Germinal center (tissue), 1 donor: Measurements from ENCODE around the gene AKT1S1.

Experiments used
- DNase-seq: peaks from one replicate; pipeline ENCODE4 v3.0.0; 2012; ENCODE audit warnings: mixed read lengths, low spot score

AKT1S1 gene

DNA sequence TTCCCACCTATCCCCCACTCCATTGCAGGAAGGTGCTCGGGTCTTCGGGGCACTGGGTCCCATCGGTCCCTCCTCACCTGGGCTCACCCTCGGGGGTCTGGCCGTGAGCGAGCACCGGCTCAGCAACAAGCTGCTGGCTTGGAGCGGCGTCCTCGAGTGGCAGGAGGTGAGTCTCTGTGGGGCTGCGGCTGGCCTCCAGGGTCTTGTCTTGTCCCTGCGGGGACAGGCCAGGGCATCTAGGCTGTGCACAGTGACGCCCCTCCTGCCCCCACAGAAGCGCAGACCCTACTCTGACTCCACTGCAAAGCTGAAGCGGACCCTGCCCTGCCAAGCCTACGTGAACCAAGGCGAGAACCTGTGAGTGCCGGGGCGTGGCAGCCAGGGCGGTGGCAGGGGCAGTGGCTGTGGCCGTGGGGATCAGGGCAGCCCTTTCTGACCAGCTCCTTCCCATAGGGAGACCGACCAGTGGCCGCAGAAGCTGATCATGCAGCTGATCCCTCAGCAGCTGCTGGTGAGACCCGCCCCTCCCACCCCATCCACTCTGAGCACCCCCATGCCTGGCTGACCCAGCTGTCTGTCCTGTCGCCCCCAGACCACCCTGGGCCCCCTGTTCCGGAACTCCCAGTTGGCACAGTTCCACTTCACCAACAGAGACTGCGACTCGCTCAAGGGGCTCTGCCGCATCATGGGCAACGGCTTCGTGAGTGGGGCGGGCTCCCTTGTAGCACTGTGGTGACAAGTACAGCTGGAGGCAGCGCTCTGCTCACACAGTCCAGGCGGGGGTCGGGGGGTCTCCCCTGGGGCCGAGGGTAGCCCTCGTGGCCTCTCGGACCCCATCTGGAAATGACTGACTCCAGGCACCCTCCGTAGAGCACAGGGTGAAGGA, 22.5 kb downstream of the AKT1S1 start:
- no peak for DNase-seq

DNA sequence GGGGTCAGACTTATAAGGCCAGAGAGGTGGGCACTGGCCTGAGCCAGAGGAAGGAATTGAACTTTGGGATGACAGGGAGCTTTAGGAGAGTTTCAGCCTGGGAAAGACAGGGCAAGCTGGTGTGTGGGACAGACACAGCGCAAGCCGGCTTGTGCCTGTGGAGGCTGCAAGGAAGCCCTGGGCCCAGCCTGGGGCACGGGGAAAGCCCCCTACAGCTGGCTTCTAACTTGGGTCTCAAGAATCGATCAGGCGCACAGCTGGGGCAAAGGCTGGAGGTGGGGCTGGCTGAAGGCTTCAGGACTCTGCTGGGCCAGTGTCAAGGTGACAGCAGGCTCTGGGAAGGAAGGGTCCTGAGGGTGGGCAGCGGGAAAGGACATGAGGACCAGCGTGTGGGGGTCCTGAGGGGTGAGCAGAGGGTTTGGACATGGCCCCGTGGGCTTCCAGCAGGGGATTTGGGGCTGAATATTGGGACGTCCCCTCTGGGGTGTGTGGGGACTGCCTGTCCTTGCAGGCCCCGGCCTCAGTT, 23.2 kb downstream of the AKT1S1 start:
- DNase-seq = no peak

DNA sequence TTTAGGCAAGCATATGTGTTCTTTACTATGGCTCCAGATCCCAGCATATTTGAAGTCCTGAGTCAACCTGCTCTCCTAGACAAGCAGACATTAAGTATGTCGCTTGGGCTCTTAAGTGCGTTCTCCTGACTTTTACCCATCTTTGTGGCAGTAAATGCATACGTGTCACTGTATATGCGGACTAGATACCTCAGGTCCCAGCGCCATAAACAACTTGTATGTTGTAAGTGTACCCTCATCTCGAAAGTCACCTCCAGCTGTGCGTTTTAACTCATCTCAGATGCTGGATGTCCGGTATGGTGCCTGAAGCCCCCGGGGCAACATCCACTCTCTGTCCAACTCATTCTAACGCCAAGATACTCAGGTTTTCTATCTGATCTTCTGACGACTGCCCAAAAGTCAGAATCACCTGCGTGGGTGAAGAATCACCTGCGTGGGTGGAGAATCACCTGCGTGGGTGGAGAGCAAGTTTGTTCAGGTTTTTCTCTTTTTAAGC, 24.5 kb downstream of the AKT1S1 start:
- no peak for DNase-seq

DNA sequence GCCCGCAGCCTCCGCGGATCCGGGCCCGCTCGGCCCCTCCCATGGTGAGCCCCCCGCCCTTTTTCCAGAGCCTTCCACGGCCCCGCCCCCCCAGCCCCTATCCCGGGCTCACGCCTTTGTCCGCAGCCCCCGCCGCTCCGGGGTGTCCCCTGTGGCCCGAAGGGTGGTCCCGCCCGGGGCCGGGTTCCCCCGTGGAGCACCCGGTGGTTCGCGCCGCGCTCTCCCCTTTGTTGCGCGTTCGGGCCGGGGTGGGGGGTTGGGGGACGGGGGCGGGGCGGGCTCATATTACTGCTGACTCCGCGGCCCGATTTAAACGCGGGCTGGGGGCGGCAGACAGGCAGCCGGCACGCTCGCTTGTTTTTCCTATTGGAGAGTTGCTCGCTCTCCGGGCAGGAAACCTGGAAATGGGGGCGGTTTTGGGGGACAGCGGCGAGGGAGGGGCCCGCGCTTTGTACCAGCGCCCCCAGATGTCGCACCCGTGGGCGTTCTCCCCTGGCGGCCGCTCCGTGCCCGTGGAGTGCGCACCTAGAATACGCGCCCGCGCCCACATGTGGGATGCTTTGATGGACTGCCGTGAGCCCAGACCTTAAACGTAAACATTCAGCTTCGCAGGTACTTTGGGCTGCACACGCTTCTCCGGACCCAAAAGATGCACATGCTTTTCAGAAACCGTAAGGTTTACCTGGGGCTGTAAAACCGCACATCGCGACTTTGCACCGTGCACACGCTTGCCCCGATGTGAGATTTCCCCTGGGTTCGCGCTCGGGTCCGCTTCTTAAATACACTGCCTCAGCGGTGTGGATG, 25.5 kb downstream of the AKT1S1 start:
- peak; percentile 59 for DNase-seq

DNA sequence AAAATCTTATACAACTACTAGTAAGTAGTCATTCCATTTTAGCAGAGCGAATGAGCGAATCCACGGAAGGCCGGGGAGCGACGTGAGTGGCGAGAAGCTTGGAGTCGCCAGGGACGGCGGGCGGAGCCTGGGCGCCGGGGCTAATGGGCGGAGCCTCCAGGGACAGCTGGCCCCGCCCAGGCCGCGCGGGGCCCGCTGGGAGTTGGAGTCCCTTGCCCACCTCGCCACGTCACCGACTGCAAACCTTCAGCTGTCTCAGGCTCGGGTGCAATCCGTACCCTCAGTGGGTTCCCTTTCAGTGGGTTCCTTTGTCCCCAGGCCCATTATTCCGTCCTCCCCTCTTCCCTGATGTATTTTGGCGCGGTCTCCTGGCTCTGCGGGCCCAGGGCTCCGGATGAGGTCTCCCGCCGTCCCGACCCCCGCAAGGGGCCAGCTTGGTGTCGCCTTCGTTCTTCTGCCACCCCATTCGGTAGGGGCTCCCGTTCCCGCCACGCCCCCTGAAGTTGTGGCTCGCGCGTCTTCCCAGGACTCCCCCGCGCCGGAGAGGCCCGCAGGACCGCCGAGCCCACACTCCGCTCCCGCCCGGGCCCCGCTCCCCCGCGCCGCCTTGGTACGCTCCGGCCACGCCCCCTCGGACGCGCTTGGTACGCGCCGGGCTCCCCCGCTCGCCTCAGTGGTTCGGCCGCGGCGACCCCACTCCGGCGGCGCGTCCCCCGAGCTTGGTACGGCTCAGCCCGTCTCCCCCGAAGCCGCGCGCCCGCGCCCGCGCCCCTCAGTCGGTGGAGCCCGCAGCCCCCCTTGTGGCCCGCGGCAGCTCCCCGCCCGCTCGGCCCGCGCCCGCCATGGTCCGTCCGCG, 26.4 kb downstream of the AKT1S1 start, which contains the start of gene PTOV1:
Gene PTOV1, plus strand, starts transcription at position 673 of the 856 bp plus-strand sequence.
- DNase-seq = peak; percentile 97

GRCh38 chr19:49850221-49850486, 27.0 kb downstream of the AKT1S1 start:
- DNase-seq = no peak

DNA sequence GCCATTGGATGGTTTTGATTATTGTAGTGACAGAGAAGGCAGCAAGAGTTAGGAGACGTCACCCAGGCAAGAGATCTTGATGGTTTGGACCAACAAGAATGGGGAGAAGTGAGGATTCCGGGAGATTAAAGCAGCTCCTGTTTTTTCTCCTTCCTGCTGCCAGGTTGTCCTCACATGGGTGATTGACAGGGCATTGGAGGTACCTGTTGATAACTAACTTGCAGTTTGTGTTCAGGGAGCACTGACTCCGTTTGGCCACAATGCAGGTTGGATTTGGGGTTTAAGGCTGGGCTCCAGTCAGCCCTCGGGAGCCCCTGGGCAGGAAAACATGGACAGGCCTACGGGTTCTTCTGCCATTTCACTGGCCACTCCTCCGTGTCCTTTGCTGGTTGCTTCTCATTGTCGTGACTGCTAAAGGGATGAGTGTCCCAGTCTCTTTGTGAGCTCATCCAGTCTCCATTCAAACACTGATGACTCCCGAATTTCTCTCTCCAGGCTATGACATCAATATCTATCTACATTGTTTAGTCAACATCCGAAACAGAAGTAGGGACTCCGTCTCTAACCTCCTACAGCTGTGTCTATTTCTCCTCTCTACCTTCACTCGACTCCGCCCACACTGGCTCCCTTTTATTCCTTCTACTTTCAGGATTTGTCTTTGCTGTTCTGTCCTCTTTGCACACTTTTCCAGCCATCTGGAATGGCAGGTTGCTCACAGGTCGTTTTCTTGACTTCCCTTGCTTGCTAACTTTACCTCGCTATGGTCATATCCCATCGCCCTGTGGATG, 27.5 kb downstream of the AKT1S1 start:
- DNase-seq = no peak

- no peak for DNase-seq
These were observed 28.2 kb downstream of the AKT1S1 start for GRCh38 chr19:49848938-49849337.

DNA sequence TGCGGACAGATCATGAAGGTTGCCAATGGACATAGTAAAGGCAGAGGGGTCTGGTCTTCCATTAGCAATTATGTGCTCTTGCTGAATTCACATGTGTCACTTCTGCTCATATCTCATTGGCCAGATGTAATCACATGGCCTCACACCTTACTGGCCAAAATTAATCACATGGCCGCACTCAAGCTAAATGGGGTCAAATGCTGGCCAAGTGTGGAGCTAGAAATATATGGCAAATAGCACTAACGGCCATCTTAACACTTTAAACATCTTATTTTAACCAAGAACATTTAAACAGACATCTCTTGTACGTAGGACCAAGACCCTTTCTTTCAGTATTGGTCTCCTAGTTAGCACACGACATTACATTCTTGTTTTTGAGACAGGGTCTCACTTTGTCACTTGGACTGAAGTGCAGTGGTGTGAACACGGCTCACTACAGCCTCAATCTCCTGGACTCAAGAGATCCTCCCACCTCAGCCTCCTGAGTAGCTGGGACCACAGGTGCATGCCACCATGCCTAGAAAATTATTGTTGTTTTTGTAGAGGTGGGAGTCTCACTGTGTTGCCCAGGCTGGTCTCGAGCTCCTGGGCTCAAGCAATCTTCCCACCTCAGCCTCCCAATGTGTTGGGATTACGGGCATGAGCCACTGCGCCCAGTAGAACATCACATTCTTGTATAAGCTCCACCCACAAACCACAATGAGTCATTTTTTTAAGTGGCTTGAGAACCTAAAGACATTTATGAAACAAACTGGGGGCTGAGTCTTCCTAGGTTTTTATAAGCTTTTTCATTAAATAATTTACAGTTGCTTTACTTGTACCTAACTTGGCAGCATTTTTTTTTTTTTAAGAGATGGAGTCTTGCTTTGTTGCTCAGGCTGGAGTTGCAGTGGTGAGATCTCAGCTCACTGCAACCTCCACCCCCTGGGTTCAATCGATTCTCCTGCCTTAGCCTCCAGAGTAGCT, 29.1 kb downstream of the AKT1S1 start:
- DNase-seq = no peak

- no peak for DNase-seq
These were observed 30.7 kb downstream of the AKT1S1 start for GRCh38 chr19:49846408-49846807.

- DNase-seq = no peak
These were observed 31.7 kb downstream of the AKT1S1 start for GRCh38 chr19:49845414-49845813.

DNA sequence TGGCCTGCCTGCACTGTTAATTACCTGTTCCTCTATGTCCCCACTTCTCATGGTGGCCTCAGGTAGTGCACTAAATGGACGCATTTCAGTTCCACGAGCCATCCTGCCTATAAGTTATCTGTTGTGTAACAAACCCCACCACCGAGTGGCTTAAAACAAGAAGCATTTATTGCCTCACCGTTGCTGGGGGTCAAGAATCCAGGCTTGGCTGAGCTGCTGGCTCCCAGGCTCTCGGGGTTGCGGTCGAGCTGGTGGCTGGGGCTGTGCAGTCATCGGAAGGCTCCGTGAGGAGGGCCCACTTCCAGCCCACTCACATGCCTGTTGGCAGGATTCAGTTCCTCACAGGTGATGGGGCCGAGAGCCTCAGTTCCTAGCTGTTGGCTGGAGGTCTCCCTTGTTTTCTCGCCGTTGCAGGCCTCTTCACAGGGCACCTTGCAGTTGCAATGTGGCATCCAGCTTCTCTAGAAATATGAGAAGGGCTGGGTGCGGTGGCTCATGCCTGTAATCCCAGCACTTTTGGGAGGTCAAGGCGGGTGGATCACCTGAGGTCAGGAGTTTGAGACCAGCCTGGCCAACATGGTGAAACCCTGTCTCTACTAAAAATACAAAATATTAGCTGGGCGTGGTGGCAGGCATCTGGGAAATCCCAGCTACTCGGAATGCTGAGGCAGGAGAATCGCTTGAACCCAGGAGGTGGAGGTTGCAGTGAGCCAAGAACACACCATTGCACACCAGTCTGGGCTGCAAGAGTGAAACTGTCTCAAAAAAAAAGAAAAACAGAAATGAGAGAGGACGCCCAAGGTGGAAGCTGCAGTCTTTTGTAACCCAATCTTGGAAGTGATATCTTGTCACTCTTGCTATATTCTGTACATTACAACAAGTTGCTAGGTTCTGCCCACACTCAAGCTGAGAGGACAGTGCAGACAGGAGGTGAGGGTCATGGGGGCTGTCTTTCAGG, 32.7 kb downstream of the AKT1S1 start:
- DNase-seq = no peak

- peak; percentile 89 for DNase-seq
These were observed 33.9 kb downstream of the AKT1S1 start for GRCh38 chr19:49843265-49843664.

GRCh38 chr19:49840736-49841249, 36.4 kb downstream of the AKT1S1 start:
- DNase-seq = no peak

- DNase-seq = no peak
These were observed 36.8 kb downstream of the AKT1S1 start for GRCh38 chr19:49840321-49840720.

DNA sequence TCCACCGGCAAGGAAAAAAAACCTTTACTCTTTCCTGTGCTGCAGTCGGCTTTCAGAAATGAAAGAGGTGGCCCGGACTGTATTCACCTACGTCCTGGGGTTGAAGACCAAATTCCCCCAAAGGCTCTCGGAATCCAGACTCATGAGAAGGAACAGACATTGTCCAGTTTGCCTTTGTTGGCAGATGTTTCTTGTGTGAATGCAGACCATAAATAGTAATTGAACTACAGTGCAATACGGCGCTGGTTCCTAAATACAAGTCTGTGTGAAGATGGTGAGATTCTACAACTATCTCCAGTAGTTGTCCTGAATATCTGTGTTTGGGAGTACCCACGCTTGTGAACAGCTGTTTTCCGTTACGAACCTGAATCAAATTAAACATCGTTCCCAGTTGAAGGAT, 37.4 kb downstream of the AKT1S1 start:
- DNase-seq = no peak

DNA sequence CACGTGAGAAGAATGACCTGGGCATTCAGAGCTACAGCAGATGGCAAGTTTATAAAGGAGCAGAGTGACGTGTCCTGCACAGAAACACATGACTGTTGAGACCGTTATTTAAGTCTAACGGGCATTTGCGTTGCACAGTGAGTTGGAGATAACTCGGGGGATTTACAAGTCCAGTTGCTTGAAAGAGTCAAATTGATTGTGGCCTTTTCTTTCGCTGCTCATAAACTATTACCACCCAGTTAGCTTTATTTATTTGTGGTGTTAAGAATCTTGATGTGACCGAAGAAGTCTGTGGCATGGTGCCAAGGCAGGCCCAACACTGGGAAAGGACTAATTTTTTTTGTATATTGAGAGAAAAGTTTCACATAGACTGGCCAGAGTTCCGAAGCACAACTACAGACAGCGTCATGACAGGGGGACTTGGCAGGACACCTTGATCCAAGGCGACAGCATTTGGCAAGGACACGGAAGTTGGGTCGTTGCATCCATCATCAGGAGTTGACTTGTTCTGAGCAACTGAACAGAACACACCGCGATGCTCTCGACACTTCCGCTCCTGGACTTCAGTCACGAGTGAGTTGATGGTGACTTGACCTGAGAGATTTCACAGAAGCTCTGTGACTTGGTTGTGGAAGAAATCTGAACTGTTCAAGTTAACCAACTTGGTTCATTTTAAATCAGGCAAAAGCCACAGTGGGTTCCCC, 38.1 kb downstream of the AKT1S1 start:
- no peak for DNase-seq

DNA sequence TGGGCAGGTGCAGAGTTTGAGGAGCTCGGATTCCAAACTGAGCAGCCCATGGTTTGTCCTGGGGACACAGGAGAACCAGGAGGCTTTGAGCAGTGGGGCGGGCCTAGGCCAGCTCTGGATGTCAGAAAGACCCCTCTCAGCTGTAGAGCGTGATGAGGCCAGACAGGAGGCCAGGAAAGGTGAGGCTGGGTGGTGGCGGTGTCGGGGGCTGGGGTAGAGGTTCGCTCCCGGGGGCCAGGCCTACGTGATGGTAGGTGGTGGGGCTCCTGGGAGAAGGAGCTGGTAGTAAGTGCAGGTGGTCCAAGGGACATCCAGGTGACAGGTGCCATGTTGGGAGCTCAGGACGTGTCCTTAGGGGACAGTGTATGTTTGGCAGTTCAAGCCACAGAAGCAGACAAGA, 39.7 kb downstream of the AKT1S1 start:
- no peak for DNase-seq
